Adrenal gland (tissue), 12 donors: ENCODE results near the gene MATN1. TPM values are rescaled to one million over a fixed set of nuclear protein-coding genes. Genes with fewer than 3 reads are reported as not detected.

Experiments used
- DNase-seq, 7 donors: peaks; one replicate each; pipeline ENCODE4 v3.0.0-alpha.2; 2019 to 2020
- H3K27ac ChIP-seq, 5 donors: fragments of 200-600 bp; sonication (generic) in 4 of 5; 1 replicate in 3 of 5; 2 replicates in 2 of 5; pipeline versions ENCODE4 v1.5.1 to v1.8.0; 2016 to 2020; ENCODE audit warnings: mild to moderate bottlenecking in 1 of 5
- H3K27me3 ChIP-seq: fragments of 200-600 bp; 2 replicates; pipeline ENCODE4 v1.8.0; 2021
- H3K36me3 ChIP-seq, 2 donors: fragments of 200-600 bp; replicated peaks in 1 of 2; 1 replicate in 1 of 2; 2 replicates in 1 of 2; pipeline versions ENCODE4 v1.5.1 to v1.8.0; 2018 to 2022
- H3K4me1 ChIP-seq, 2 donors: fragments of 200-600 bp; replicated peaks in 1 of 2; 1 replicate in 1 of 2; 2 replicates in 1 of 2; pipeline versions ENCODE4 v1.5.1 to v1.8.0; 2018 to 2021
- H3K4me3 ChIP-seq, 4 donors: fragments of 200-600 bp; sonication (generic) in 3 of 4; one replicate each; pipeline ENCODE4 v1.5.1; 2016 to 2018
- H3K9me3 ChIP-seq, 3 donors: fragments of 200-600 bp; sonication (generic) in 1 of 3; replicated peaks in 1 of 3; 1 replicate in 2 of 3; 2 replicates in 1 of 3; pipeline versions ENCODE4 v1.5.1 to v1.8.0; 2016 to 2021
- CTCF ChIP-seq, 6 experiments: fragments of 450-650 bp in 4 of 6; fragments of 200-600 bp in 2 of 6; sonication (generic) in 1 of 6; IDR thresholded peaks; 1 replicate in 5 of 6; 2 replicates in 1 of 6; pipeline versions ENCODE4 v1.5.1 to v1.8.0; 2016 to 2021; ENCODE audit warnings: antibody characterized with exemption in 6 of 6, mild to moderate bottlenecking in 2 of 6, moderate library complexity in 1 of 6
- POLR2A ChIP-seq, 2 donors: fragments of 450-650 bp; IDR thresholded peaks; one replicate each; pipeline ENCODE4 v1.6.1; 2017; ENCODE audit warnings: antibody characterized with exemption in 2 of 2, mild to moderate bottlenecking in 2 of 2, moderate library complexity in 1 of 2
- WGBS, 4 donors: extraction: QIAGEN DNeasy Blood & Tissue Kit in 2 of 4; methylation state at CpG; one replicate each; pipeline versions ENCODE4 v1.1.5 to v1.1.7; 2013 to 2017; 5-methylcytosine and 5-hydroxymethylcytosine counted together
- intact Hi-C, 2 donors: fragments of 100-400 bp; cut with DNase I; formaldehyde crosslinking; loops; one replicate each; pipeline versions ENCODE4 v1.14.1 to v1.15.0; 2022 to 2023
- polyA plus RNA-seq, 3 donors: library from polyadenylated mRNA; stranded (reverse); fragments of 200-250 nt in 2 of 3; fragments of 350-450 nt in 1 of 3; fragmentation: Illumina TruSeq in 1 of 3; extraction: RNeasy Lipid Tissue Mini Kit (QIAGEN cat#74804) in 1 of 3; gene quantifications; one replicate each; pipeline ENCODE4 v1.2.3, GENCODE V29; 2013 to 2014
- total RNA-seq, 9 donors: library from RNA; depleted of rRNA in 4 of 9; stranded (reverse); fragments of >200 nt in 4 of 9; fragments of 120-200 nt in 1 of 9; fragmentation: NEBNext Ultra II Directional in 1 of 9; extraction: Animal tissue kit (Norgen Biotek cat#: 25700) in 1 of 9; gene quantifications; one replicate each; pipeline versions ENCODE4 v1.1.0 to v1.2.4, GENCODE V29; 2013 to 2023
- donor health status: healthy with polysubstance abuse.
- donor health status: Bipolar disorder and iron deficiency.
- donor health status: DM: yes; HTN: yes; CAD: no.
- donor health status: DM: no; HTN: no; CAD: no.
- donor health status: DM: no; HTN: no; CAD: no.
- donor health status: DM: yes; HTN: yes; CAD: no.

The MATN1 gene
- total and polyA plus RNA-seq, 12 donors = 0.05 to 0.55 (median 0.18) TPM; not detected in 6

DNA sequence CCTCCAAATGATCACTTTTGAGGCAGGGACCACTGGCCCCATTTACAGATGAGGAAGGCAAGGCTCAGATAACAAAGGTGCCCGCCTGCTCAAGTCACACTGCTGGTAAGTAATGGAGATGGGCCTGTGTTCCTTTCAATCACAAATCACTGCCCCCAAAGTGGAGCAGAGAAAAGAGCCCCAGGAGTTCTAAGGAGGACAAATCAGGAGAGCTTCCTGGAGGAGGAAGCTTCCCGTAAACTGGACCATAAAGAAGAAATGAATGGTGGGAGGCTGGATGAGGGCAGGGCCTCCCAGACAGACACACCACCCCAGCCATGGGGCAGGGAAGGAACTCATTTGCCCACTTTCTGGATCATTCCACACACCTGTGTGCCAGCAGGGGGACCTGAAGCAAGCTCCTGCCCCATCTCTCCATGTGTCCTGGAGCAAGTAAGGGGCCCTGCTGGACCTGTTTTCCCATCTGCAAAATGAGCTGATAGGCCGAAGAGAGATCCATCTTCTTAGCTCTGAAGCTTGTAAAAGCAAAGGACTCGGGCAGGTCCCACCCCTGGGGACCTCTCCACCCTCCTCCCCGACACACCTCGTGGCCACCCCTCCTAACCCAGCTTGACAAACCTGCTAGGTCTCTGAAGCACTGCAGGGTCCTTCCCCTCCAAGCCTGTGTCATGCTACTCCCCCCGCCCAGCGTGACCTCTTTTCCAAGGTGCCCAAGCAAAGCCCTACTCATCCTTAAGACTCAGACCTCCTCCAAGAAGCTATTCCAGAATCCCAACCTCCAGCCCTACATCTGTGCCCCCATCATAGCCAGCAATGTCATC, 28.7 kb upstream of the MATN1 start:
- Histone ChIP-seq H3K9me3 (no peaks in the 10 kb centered on the region), H3K4me3 (no peak overlapping the region), H3K4me1 (no peaks in the 10 kb centered on the region), H3K27me3 (no peaks in the 10 kb centered on the region), H3K36me3 (no peaks in the 10 kb centered on the region), H3K27ac (no peak overlapping the region)
- intact Hi-C loops = no loop called here
- DNase-seq = no peak
- TF ChIP-seq POLR2A (IDR thresholded peaks at IDR 0.05) = no peak
- no peak for TF ChIP-seq CTCF (IDR thresholded peaks at IDR 0.05)
- 73 to 90% (median 81%) methylated on average over 4 to 8 of the region's 8 CpGs for WGBS, 4 donors

DNA sequence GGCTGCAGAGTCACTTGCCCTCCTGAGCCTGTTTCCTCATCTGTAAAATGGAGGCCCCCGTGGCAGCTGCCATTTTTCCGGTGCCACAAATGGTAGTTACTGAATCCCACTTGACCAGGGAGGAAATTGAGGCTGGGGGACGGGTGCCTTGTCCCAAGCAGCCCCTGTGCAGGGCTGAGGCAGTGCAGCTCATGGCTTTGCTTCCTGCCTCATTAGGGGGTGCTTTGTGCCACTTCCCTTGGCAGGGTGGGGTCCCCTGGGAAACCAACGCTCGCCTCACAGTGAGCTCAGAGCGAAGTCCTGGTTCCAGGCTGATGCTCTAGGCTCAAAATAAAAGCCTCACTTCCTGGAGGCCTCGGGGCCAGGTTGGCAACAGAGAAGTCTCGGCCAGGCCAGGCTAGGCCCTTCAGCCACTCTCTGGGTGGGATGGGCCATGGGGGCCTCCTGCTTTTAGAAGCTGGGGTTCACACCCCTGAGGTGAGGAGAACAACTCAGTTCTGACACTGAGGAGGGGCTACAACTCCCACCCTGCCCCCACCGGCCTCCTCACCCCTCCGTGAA, 27.4 kb upstream of the MATN1 start:
- Histone ChIP-seq H3K27me3 (no peaks in the 10 kb centered on the region), H3K27ac (peak overlapping the region in 1 of 5 donors; percentile 22), H3K4me3 (no peak overlapping the region), H3K36me3 (no peaks in the 10 kb centered on the region), H3K4me1 (peaks cover 0 to 9% of the 10 kb centered on the region in 2 donors), H3K9me3 (no peaks in the 10 kb centered on the region)
- WGBS, 4 donors = 70 to 92% (median 80%) methylated on average over 5 to 10 of the region's 10 CpGs
- DNase-seq = no peak
- intact Hi-C loops = no loop called here
- TF ChIP-seq CTCF (IDR thresholded peaks at IDR 0.05) (no peak), POLR2A (IDR thresholded peaks at IDR 0.05) (no peak)

DNA sequence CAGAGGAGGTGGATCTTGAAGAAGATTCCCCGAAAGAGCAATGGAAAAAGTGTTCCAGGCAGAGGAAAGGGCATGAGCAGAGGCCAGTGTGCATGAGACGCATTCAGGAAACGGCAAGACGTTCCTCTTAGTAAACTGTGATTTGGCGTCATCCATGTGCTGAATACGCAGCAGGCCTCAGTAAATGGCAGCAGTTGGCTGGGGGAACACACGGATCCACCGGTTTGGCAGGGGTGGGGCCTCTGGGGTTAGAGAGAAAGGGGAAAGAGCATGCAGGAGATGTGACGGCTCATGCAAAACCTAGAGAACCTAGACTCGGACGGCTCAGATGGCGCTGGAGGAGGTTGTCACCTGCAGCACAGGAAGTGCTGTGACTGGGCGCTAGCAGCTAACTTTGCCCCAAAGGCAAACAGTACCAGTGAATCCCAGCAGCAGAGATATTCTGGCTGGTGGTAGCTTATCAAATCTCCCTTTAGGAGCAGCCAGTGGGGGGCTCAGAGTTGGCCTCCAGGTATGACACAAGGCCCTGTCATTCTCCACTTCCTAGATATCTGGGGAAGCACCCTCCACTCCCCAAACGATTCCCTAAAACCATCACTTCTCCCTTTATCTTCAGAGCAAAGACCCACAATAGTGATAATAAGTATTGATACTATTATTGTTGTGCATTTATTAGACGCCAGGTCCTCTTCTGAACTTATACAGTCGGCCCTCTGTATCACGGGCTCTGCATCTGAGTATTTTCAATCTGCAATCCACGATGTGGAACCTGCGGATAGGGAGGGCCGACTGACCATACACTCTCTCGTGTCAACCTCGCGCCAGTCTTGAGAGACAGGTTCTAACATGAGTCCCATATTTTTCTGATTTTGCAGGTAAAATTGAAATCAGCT, 26.6 kb upstream of the MATN1 start:
- WGBS, 4 donors = 76 to 83% (median 82%) methylated on average over 23 of the region's 23 CpGs
- TF ChIP-seq CTCF (IDR thresholded peaks at IDR 0.05) (no peak), POLR2A (IDR thresholded peaks at IDR 0.05) (no peak)
- intact Hi-C loops = no loop called here
- no peak for DNase-seq
- Histone ChIP-seq H3K9me3 (no peaks in the 10 kb centered on the region), H3K27me3 (no peaks in the 10 kb centered on the region), H3K36me3 (no peaks in the 10 kb centered on the region), H3K4me1 (peaks cover 0 to 9% of the 10 kb centered on the region in 2 donors), H3K27ac (peak overlapping the region in 1 of 5 donors; percentile 4), H3K4me3 (no peak overlapping the region)
